GM23338 (cell line): Measurements from ENCODE around the gene ADORA1. TPM values are rescaled to one million over a fixed set of nuclear protein-coding genes. Genes with fewer than 3 reads are reported as not detected.

Experiments
- ATAC-seq: fragments of 200-7000 bp; cut with Tn5 transposase; 3 replicates; pipeline ENCODE4 v1.9.1; 2020
- DNase-seq: peaks from one replicate; pipeline ENCODE4 v3.0.0-alpha.2; 2015; ENCODE audit warnings: low spot score
- H2AFZ ChIP-seq: fragments of 200-600 bp; sonication (generic); 2 replicates; pipeline ENCODE4 v1.8.0; 2016; ENCODE audit warnings: antibody characterized with exemption, mild to moderate bottlenecking, moderate library complexity
- H3F3A ChIP-seq: fragments of 200-600 bp; sonication (generic); replicated peaks from 2 replicates; pipeline ENCODE4 v1.8.0; 2017; ENCODE audit warnings: antibody characterized with exemption, mixed run types, low read depth
- H3K27ac ChIP-seq: fragments of 200-600 bp; sonication (generic); 2 replicates; pipeline ENCODE4 v1.6.1; 2016; ENCODE audit warnings: low read depth
- H3K27me3 ChIP-seq: fragments of 200-600 bp; sonication (generic); 2 replicates; pipeline ENCODE4 v1.8.0; 2016; ENCODE audit warnings: mild to moderate bottlenecking, mixed run types, moderate library complexity; ENCODE audit not compliant: insufficient read depth
- H3K36me3 ChIP-seq: fragments of 200-600 bp; sonication (generic); 2 replicates; pipeline ENCODE4 v1.8.0; 2016; ENCODE audit warnings: mild to moderate bottlenecking; ENCODE audit not compliant: insufficient read depth
- H3K4me1 ChIP-seq: fragments of 200-600 bp; sonication (generic); 2 replicates; pipeline ENCODE4 v1.8.0; 2016; ENCODE audit warnings: mild to moderate bottlenecking, moderate library complexity; ENCODE audit not compliant: insufficient read depth
- H3K4me2 ChIP-seq: fragments of 200-600 bp; sonication (generic); 2 replicates; pipeline ENCODE4 v1.7.1; 2017; ENCODE audit warnings: mixed run types
- H3K4me3 ChIP-seq: fragments of 200-600 bp; sonication (generic); 2 replicates; pipeline ENCODE4 v1.6.1; 2016; ENCODE audit warnings: mixed run types
- H3K79me2 ChIP-seq: fragments of 200-600 bp; sonication (generic); replicated peaks from 2 replicates; pipeline ENCODE4 v1.8.0; 2017; ENCODE audit warnings: mild to moderate bottlenecking; ENCODE audit not compliant: insufficient read depth
- H3K9me2 ChIP-seq: fragments of 200-600 bp; sonication (generic); 2 replicates; pipeline ENCODE4 v1.8.0; 2017; ENCODE audit not compliant: insufficient read depth
- H4K20me1 ChIP-seq: fragments of 200-600 bp; sonication (generic); replicated peaks from 2 replicates; pipeline ENCODE4 v1.8.0; 2017; ENCODE audit warnings: mild to moderate bottlenecking; ENCODE audit not compliant: insufficient read depth
- H3K27ac Mint-ChIP-seq: 2 replicates; pipeline ENCODE4 v1.8.0; 2020; ENCODE audit warnings: inconsistent platforms, mild to moderate bottlenecking, moderate library complexity, mixed read lengths
- H3K27me3 Mint-ChIP-seq: 3 replicates; pipeline ENCODE4 v1.8.0; 2022; ENCODE audit warnings: low read depth, mild to moderate bottlenecking, moderate library complexity, mixed read lengths, inconsistent platforms; ENCODE audit not compliant: insufficient read depth, poor library complexity
- H3K36me3 Mint-ChIP-seq: 3 replicates; pipeline ENCODE4 v1.8.0; 2021; ENCODE audit warnings: low read depth, mild to moderate bottlenecking, inconsistent platforms, moderate library complexity, mixed read lengths
- H3K4me1 Mint-ChIP-seq: 3 replicates; pipeline ENCODE4 v1.8.0; 2020; ENCODE audit warnings: mild to moderate bottlenecking, inconsistent platforms, mixed read lengths
- H3K4me3 Mint-ChIP-seq: 3 replicates; pipeline ENCODE4 v1.8.0; 2021; ENCODE audit warnings: moderate library complexity, mild to moderate bottlenecking, inconsistent platforms, mixed read lengths
- H3K9me3 Mint-ChIP-seq: 3 replicates; pipeline ENCODE4 v1.8.0; 2020; ENCODE audit warnings: moderate library complexity, mild to moderate bottlenecking, inconsistent platforms, mixed read lengths
- CREB1 ChIP-seq: fragments of 250-450 bp; sonication (Bioruptor Pico); IDR thresholded peaks from 2 replicates; pipeline ENCODE4 v1.5.0; 2020; ENCODE audit warnings: low read depth, mild to moderate bottlenecking, moderate library complexity
- CTCF ChIP-seq, 2 experiments: fragments of 200-600 bp in 1 of 2; sonication (generic) in 1 of 2; conservative IDR thresholded peaks; 2 replicates each; pipeline versions ENCODE4 v1.5.1 to v1.6.1; 2016 to 2017; ENCODE audit warnings: antibody characterized with exemption in 2 of 2, low read depth in 2 of 2, mild to moderate bottlenecking in 2 of 2, moderate library complexity in 1 of 2
- ETS1 ChIP-seq: IDR thresholded peaks from 2 replicates; pipeline ENCODE4 v1.6.1; 2016; ENCODE audit warnings: antibody characterized with exemption
- EZH2 ChIP-seq: fragments of 200-600 bp; sonication (generic); IDR thresholded peaks from one replicate; pipeline ENCODE4 v1.8.0; 2017; ENCODE audit warnings: antibody characterized with exemption, mild to moderate bottlenecking, low read depth; ENCODE audit not compliant: unreplicated experiment
- EZH2phosphoT487 ChIP-seq: fragments of 200-600 bp; sonication (generic); IDR thresholded peaks from one replicate; pipeline ENCODE4 v1.8.1; 2018; ENCODE audit warnings: antibody characterized with exemption; ENCODE audit not compliant: unreplicated experiment
- JUNB ChIP-seq: IDR thresholded peaks from one replicate; pipeline ENCODE4 v1.6.1; 2016; ENCODE audit warnings: antibody characterized with exemption; ENCODE audit not compliant: unreplicated experiment
- NANOG ChIP-seq: IDR thresholded peaks from 2 replicates; pipeline ENCODE4 v1.6.1; 2016; ENCODE audit warnings: antibody characterized with exemption, borderline replicate concordance
- POLR2AphosphoS5 ChIP-seq: IDR thresholded peaks from 2 replicates; pipeline ENCODE4 v1.6.1; 2016; ENCODE audit warnings: antibody characterized with exemption, low read depth
- REST ChIP-seq: IDR thresholded peaks from one replicate; pipeline ENCODE4 v1.6.1; 2018; ENCODE audit warnings: antibody characterized with exemption; ENCODE audit not compliant: unreplicated experiment
- STAT1 ChIP-seq: IDR thresholded peaks from one replicate; pipeline ENCODE4 v1.6.1; 2016; ENCODE audit warnings: antibody characterized with exemption; ENCODE audit not compliant: unreplicated experiment
- ZNF114 ChIP-seq: fragments of 250-450 bp; sonication (Bioruptor Pico); IDR thresholded peaks from 2 replicates; pipeline ENCODE4 v1.5.0; 2020; ENCODE audit warnings: mild to moderate bottlenecking, moderate library complexity
- ZNF331 ChIP-seq: fragments of 250-450 bp; sonication (Bioruptor Pico); IDR thresholded peaks from 2 replicates; pipeline ENCODE4 v1.5.0; 2020; ENCODE audit warnings: low read depth, mild to moderate bottlenecking, moderate library complexity
- polyA plus RNA-seq: library from polyadenylated mRNA; unstranded; fragments of >200 nt; fragmentation: Nextera tagmentation; extraction: Ambion mirVana; gene quantifications from 2 replicates; pipeline ENCODE4 v1.2.1, GENCODE V29; 2016
- total RNA-seq: library from RNA; depleted of rRNA; stranded (reverse); fragments of >200 nt; shearing (Covaris generic); gene quantifications from 2 replicates; pipeline ENCODE4 v1.2.3, GENCODE V29; 2014

Gene ADORA1
- total and polyA plus RNA-seq, 2 experiments from 2014 or later, result 0.63 to 1.8 TPM

DNA sequence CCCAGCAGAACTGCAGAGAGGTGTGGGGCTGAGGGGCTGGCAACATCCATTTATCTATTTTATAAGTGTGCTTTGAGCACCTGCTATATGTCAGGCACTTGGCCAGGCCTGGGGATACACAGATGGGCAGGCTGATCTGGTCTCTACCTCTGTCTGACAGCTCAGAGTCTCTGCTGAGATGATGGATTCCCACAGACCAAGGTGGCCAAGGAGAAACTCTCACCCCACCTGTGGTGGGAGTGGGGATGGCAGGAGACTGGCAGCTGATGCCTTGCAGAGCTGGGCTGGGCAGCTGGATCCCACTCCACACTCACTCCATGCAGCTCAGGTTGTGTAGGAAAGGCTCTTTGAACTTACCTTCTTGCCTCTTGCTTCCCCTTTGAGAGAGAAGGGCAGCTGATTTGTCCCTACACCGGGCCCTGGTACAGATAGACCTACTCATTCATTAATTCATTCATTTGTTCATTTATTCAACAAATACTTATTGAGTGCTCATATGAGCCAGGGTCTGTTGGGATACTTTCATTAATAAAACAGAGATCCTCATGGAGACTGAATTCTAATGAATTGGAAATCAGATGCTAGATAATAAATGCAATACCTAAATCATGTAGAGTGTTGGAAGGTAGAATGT, 9.0 kb downstream of the ADORA1 start:
- Histone ChIP-seq H2AFZ (no peak overlapping the region), H3F3A (no peaks in the 10 kb centered on the region), H3K27ac (no peak overlapping the region), H3K4me2 (no peak overlapping the region), H3K79me2 (no peaks in the 10 kb centered on the region), H3K36me3 (no peaks in the 10 kb centered on the region), H3K4me3 (no peak overlapping the region), H4K20me1 (no peaks in the 10 kb centered on the region), H3K4me1 (peaks cover 13% of the 10 kb centered on the region), H3K9me2 (no peaks in the 10 kb centered on the region), H3K27me3 (no peaks in the 10 kb centered on the region)
- Mint-ChIP-seq H3K9me3 (no peaks in the 10 kb centered on the region), H3K27me3 (peaks cover 8% of the 10 kb centered on the region), H3K4me3 (no peak overlapping the region), H3K27ac (no peak overlapping the region), H3K36me3 (no peaks in the 10 kb centered on the region), H3K4me1 (peaks cover 12% of the 10 kb centered on the region; the same call in 2 of the 3 replicates)
- TF ChIP-seq CTCF (conservative IDR thresholded peaks at IDR 0.05; ENCODE audit: low read depth in 2 of 2), result no peak
- TF ChIP-seq NANOG, result no peak
- TF ChIP-seq STAT1, result no peak
- no peak for TF ChIP-seq EZH2phosphoT487
- TF ChIP-seq ETS1, result no peak
- TF ChIP-seq ZNF331 (CRISPR knock-in tag), result no peak
- TF ChIP-seq REST, result no peak
- no peak for TF ChIP-seq CREB1 (CRISPR knock-in tag)
- ATAC-seq (peak; percentile 57), DNase-seq (peak; percentile 19)

- DNase-seq (no peak), ATAC-seq (no peak)
- H3K36me3 Mint-ChIP-seq, result no peaks in the 10 kb centered on the region
- TF ChIP-seq ZNF114 (CRISPR knock-in tag) (no peak), POLR2AphosphoS5 (no peak), CREB1 (CRISPR knock-in tag) (no peak), CTCF (conservative IDR thresholded peaks at IDR 0.05; ENCODE audit: low read depth in 2 of 2) (no peak), JUNB (no peak), ZNF331 (CRISPR knock-in tag) (no peak), STAT1 (no peak), EZH2 (no peak), NANOG (no peak), ETS1 (no peak), EZH2phosphoT487 (no peak)
These were observed 9.8 kb downstream of the ADORA1 start for GRCh38 chr1:203137324-203137723.

More at GRCh38 chr1:203137324-203137723, 9.8 kb downstream of the ADORA1 start:
- H3F3A ChIP-seq, result no peaks in the 10 kb centered on the region
- H3K36me3 ChIP-seq, result no peaks in the 10 kb centered on the region
- H4K20me1 ChIP-seq, result no peaks in the 10 kb centered on the region
- Mint-ChIP-seq H3K9me3 (no peaks in the 10 kb centered on the region), H3K4me3 (no peak overlapping the region), H3K27ac (no peak overlapping the region), H3K27me3 (peaks cover 10% of the 10 kb centered on the region), H3K4me1 (peaks cover 12% of the 10 kb centered on the region; the same call in 2 of the 3 replicates)
- peaks cover 13% of the 10 kb centered on the region for H3K4me1 ChIP-seq
- H3K27me3 ChIP-seq, result no peaks in the 10 kb centered on the region
- no peak overlapping the region for H2AFZ ChIP-seq
- no peak overlapping the region for H3K4me2 ChIP-seq
- H3K9me2 ChIP-seq, result no peaks in the 10 kb centered on the region
- H3K79me2 ChIP-seq, result no peaks in the 10 kb centered on the region
- H3K4me3 ChIP-seq, result no peak overlapping the region
- H3K27ac ChIP-seq, result no peak overlapping the region
